ENCODE results near the gene DCAF4. TPM values are rescaled to one million over a fixed set of nuclear protein-coding genes. Genes with fewer than 3 reads are reported as not detected.

DCAF4 gene
- total RNA-seq, 1 donor = 12.5 TPM

DNA sequence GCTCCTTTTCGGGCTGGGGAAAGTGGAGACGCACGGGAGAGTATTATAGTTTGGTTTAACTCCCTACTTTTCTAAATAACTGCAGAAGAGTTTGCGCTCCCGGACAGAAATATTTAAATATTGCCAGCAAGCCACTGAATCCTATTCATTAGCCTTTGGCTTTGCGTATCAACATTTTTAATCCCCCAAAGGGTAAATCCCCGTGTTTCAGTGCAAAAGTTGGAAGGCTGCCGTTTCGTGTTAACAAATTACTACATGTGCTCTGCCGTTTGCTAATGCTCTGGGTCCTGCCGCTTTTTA, 32.0 kb upstream of the DCAF4 start:
- TF ChIP-seq, protein P1, sequence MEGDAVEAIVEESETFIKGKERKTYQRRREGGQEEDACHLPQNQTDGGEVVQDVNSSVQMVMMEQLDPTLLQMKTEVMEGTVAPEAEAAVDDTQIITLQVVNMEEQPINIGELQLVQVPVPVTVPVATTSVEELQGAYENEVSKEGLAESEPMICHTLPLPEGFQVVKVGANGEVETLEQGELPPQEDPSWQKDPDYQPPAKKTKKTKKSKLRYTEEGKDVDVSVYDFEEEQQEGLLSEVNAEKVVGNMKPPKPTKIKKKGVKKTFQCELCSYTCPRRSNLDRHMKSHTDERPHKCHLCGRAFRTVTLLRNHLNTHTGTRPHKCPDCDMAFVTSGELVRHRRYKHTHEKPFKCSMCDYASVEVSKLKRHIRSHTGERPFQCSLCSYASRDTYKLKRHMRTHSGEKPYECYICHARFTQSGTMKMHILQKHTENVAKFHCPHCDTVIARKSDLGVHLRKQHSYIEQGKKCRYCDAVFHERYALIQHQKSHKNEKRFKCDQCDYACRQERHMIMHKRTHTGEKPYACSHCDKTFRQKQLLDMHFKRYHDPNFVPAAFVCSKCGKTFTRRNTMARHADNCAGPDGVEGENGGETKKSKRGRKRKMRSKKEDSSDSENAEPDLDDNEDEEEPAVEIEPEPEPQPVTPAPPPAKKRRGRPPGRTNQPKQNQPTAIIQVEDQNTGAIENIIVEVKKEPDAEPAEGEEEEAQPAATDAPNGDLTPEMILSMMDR (IDR thresholded peaks at IDR 0.05; ENCODE audit: insufficient read depth, low read depth, low read length) = no peak
- no peak for DNase-seq (ENCODE audit: low read depth)
- peak overlapping the region; percentile 74 for H3K4me3 ChIP-seq (ENCODE audit: low read depth, low read length)

DNA sequence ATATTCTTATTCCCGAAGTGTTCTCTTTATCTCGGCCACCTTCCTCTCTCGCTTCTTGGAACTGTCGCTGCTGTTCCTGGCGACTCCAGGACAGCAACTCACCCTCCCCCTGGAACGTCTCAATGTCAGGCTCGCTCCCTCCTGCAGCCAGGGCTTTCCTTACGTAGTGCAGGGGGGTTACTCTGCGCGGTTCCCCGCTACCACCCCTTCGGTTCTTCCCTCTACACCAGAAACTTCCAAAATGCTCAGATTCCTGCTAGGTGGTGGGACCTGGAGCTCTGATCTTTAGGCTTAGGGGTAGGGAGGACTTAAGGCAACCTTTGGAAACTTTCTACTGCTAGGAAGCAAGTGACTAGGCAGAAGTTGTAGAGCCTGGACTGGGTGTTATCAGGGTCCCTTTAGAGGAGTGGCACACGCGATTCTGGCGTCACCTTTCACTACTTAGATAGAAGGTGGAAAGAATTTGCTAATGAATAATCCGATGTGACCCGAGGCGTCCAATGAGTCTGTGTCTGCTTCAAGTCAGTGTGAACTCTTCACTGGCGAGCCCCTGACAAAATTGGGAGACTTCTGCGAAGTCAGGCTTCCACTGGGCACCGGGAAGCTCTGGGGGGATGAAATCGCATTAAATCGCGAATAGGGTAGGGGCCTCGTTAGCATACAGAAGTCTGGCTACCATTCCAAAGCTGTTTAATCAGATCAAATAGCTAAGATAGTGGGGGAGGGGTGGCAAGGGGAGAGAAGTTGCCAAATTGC, 31.5 kb upstream of the DCAF4 start:
- H3K4me3 ChIP-seq (ENCODE audit: low read depth, low read length) = peak overlapping the region; percentile 74
- TF ChIP-seq, protein P1 (IDR thresholded peaks at IDR 0.05; ENCODE audit: insufficient read depth, low read depth, low read length) = no peak
- peak; percentile 29 for DNase-seq (ENCODE audit: low read depth)

GRCh38 chr14:72898448-72898847, 27.8 kb upstream of the DCAF4 start:
- TF ChIP-seq, protein P1 (IDR thresholded peaks at IDR 0.05; ENCODE audit: insufficient read depth, low read depth, low read length) = no peak

GRCh38 chr14:72901361-72901760, 24.9 kb upstream of the DCAF4 start:
- DNase-seq (ENCODE audit: low read depth) = no peak
- TF ChIP-seq, protein P1 (IDR thresholded peaks at IDR 0.05; ENCODE audit: insufficient read depth, low read depth, low read length) = no peak
- no peak overlapping the region for H3K4me3 ChIP-seq (ENCODE audit: low read depth, low read length)

More at GRCh38 chr14:72898448-72898847, 27.8 kb upstream of the DCAF4 start:
- no peak for DNase-seq (ENCODE audit: low read depth)
- H3K4me3 ChIP-seq (ENCODE audit: low read depth, low read length) = no peak overlapping the region

DNA sequence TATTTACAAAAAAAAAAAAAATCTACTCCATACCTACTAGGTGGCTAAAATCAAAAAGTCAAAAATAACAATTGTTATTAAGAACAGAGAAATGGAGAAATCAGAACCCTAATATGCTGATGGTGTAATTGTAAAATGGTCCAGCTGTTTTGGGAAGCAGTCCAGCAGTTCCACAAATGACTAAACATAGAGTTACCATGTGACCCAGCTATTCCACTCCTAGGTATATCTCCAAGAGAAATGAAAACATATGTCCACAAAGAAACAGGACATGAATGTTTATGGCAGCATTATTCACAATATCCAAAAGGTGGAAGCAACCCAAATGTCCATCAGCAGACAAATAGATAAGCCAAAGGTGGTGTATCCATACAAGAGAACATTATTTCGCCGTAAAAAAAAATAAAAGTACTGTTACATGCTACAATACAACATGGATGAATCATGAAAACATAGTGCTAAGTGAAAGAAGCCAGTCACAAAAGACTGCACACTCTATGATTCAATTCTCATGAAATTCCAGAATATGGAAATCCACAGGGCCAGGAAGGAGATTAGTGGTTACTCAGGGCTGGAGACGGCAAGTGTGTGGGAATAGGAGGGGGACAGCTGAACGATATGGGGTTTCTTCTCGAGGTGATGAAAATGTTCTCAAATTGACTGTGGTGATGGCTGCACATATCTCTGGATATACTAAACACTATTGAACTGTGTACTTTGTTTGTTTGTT, 23.3 kb upstream of the DCAF4 start:
- TF ChIP-seq, protein P1 (IDR thresholded peaks at IDR 0.05; ENCODE audit: insufficient read depth, low read depth, low read length) = no peak
- no peak overlapping the region for H3K4me3 ChIP-seq (ENCODE audit: low read depth, low read length)
- DNase-seq (ENCODE audit: low read depth) = no peak

- H3K4me3 ChIP-seq (ENCODE audit: low read depth, low read length) = no peak overlapping the region
- TF ChIP-seq, protein P1 (IDR thresholded peaks at IDR 0.05; ENCODE audit: insufficient read depth, low read depth, low read length) = no peak
- DNase-seq (ENCODE audit: low read depth) = no peak
These were observed 22.5 kb upstream of the DCAF4 start for GRCh38 chr14:72903716-72904115.

All from fibroblast of villous mesenchyme (primary cell).